ENCODE results near the gene SPATA3.

SPATA3 gene

DNA sequence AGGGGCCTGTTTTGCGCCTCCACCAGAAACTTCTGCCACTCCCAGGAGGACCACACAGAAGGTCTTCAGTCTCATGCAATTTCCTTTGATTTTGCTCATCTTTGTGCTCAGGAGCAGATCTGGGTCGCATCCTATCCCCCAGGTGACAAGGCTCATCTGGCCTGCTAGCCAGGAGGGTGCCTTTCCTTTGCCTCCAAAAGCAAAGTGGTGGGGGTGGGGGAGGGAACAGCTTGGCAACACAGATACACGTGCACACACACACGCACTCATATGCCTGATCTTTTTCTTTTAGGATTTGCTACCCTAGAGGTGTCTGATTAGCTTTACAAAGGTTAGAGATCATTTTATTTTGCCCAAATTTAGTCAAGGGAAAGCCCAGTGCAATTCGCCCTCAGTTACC lies 13.8 kb upstream of the SPATA3 start:
- Mint-ChIP-seq H3K4me1 (peaks cover 62% of the 10 kb centered on the region), H3K36me3 (no peaks in the 10 kb centered on the region), H3K4me3 (no peak overlapping the region), H3K27me3 (peaks cover 7% of the 10 kb centered on the region), H3K9me3 (no peaks in the 10 kb centered on the region), H3K27ac (peak overlapping the region; percentile 93)
- no peak for ATAC-seq

DNA sequence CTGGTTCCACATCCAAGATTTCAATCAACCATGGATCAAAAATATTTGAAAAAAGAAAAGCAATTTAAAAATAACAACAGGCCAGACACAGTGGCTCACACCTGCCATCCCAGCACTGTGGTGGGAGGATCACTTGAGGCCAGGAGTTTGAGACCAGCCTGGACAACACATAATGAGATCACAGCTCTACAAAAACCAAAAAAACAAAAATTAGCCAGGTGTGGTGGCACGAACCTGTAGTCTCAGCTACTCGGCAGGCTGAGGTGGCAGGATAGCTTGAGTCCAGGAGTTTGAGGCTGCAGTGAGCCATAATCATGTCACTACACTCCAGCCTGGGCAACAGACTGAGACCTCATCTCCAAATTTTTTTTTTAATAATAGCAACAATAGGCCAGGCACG lies 13.4 kb upstream of the SPATA3 start:
- H3K36me3 Mint-ChIP-seq = no peaks in the 10 kb centered on the region
- H3K9me3 Mint-ChIP-seq = no peaks in the 10 kb centered on the region
- no peak for ATAC-seq
- H3K4me1 Mint-ChIP-seq = peaks cover 62% of the 10 kb centered on the region
- no peak overlapping the region for H3K4me3 Mint-ChIP-seq
- peaks cover 3% of the 10 kb centered on the region for H3K27me3 Mint-ChIP-seq
- H3K27ac Mint-ChIP-seq = peak overlapping the region; percentile 93

DNA sequence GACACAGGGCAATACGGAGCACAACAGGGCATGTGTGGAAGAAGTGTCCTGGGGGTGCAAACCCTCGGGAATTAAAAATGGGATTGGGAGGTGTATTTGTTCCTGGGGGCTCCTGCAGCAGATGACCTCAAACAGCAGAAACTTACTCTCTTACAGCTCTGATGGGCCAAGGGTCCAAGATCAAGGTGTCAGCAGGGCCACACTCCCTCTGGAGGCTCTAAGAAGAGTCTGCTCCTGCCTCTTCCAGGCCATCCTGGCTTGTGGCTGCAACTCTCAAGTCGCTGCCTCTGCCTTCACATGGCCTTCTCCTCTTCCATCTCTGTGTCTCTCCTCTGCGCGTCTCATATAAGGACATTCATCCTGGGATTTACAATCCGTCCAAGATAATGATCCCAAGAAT lies 12.4 kb upstream of the SPATA3 start:
- Mint-ChIP-seq H3K4me3 (no peak overlapping the region), H3K27ac (peak overlapping the region; percentile 93), H3K9me3 (no peaks in the 10 kb centered on the region), H3K27me3 (no peaks in the 10 kb centered on the region), H3K4me1 (peaks cover 60% of the 10 kb centered on the region), H3K36me3 (no peaks in the 10 kb centered on the region)
- no peak for ATAC-seq

DNA sequence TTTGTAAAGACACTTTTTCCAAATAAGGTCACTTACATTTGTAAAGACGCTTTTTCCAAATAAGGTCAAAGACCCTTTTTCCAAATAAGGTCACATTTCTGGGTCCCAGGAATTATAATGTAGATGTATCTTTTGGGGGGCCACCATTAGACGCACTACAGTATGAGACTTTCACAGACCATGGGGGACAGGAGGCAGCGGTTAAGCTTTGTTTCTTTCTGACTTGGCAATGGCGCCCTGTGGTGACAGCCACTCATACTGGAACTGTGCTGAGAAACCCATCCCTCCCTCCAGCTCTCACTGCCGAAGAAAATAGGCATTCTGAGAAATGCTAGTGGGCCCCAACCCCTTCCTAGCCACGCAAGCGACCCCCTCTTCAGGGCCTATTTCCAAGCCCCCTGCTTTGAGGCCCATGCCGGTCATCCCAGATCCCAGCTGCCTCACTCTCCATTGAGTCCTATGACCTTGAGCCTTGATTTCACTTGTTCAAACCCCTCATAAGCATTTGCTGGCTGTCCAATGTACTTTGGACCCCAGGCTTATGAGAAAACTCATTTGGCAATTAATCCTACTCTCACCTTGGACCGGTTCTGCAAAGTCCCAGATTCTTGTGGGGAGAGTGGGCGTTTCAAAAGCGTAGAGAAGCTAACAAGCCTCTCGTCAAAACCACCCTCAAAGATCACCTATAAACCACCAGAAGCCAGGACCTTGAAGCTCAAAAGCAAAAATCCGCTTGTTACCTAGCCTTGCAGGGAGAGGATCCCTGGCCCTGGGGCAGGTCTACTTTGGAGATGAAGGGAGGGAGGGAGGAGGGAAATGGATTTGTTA lies 11.3 kb upstream of the SPATA3 start:
- H3K36me3 Mint-ChIP-seq = no peaks in the 10 kb centered on the region
- no peaks in the 10 kb centered on the region for H3K9me3 Mint-ChIP-seq
- peaks cover 60% of the 10 kb centered on the region for H3K4me1 Mint-ChIP-seq
- H3K27me3 Mint-ChIP-seq = no peaks in the 10 kb centered on the region
- H3K4me3 Mint-ChIP-seq = peak overlapping the region; percentile 54
- peak; percentile 89 for ATAC-seq
- H3K27ac Mint-ChIP-seq = peak overlapping the region; percentile 93

DNA sequence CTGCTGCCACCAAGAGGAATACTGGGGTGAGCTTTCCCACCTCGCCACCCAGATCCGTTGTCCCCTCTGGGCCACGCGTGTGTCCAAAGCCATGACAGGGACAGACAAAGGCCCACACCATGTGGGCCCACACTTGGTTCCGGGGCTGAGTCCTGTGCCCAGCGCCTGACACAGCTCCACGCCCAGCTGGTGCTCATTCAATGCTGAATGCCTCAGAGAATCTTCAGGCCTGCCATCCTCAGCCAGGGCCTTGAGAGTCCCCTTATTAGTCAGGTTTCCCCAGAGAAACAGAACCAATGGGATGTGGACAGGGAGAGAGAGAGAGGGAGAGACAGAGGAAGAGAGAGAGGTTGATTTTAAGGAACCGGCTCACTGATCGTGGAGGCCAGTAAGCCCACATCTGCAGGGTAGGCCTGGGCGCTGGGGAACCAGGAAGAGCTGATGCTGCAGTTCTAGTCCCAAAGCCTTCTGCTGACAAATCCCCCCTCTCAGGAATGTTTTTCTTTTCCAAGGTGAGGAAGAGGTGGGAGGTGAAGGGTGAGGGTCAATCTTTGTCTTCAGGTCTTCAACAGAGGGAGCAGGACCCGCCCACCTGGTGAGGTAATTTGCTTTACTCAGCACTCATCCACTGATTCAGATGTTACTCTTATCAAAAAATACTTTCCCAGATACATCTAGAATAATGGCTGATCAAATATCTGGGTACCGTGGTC lies 10.2 kb upstream of the SPATA3 start:
- H3K9me3 Mint-ChIP-seq = no peaks in the 10 kb centered on the region
- H3K4me1 Mint-ChIP-seq = peaks cover 53% of the 10 kb centered on the region

DNA sequence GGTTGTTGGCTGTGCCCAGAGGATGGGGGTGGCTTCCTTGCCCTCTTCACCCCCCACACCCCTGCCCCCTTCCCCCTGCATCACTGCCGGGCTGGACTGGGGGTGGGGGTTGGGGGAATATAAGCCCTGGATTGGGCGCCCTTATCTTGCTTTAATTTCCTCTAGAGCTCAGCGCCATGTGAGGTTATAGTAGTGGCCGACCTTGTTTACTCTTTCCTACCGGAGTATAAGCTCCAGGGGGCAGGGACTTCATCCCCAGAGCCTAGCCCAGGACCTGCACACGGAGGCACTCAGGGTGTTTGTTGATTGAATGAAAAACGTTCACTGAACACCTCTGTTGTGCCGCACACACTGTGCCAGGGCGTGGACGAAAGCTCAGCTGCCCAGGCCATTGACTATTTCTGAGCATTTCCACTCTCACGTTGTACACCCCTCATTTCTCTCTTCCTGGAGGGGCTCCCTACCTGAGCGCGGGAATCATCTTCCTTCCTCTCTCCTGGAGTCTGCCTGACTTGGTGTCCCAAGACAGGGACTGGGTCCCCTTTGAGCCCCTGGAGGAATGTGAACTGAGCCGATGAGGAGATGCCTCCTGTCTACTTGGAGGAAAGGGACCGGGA lies 9.3 kb upstream of the SPATA3 start:
- no peaks in the 10 kb centered on the region for H3K36me3 Mint-ChIP-seq
- H3K9me3 Mint-ChIP-seq = no peaks in the 10 kb centered on the region
- H3K4me1 Mint-ChIP-seq = peaks cover 48% of the 10 kb centered on the region
- H3K27ac Mint-ChIP-seq = peak overlapping the region; percentile 93
- H3K27me3 Mint-ChIP-seq = peaks cover 4% of the 10 kb centered on the region
- peak overlapping the region; percentile 70 for H3K4me3 Mint-ChIP-seq
- no peak for ATAC-seq

More for the DNA sequence above, 10.2 kb upstream of the SPATA3 start:
- no peaks in the 10 kb centered on the region for H3K27me3 Mint-ChIP-seq
- ATAC-seq = no peak
- H3K36me3 Mint-ChIP-seq = no peaks in the 10 kb centered on the region
- H3K4me3 Mint-ChIP-seq = peak overlapping the region; percentile 38
- peak overlapping the region; percentile 93 for H3K27ac Mint-ChIP-seq

DNA sequence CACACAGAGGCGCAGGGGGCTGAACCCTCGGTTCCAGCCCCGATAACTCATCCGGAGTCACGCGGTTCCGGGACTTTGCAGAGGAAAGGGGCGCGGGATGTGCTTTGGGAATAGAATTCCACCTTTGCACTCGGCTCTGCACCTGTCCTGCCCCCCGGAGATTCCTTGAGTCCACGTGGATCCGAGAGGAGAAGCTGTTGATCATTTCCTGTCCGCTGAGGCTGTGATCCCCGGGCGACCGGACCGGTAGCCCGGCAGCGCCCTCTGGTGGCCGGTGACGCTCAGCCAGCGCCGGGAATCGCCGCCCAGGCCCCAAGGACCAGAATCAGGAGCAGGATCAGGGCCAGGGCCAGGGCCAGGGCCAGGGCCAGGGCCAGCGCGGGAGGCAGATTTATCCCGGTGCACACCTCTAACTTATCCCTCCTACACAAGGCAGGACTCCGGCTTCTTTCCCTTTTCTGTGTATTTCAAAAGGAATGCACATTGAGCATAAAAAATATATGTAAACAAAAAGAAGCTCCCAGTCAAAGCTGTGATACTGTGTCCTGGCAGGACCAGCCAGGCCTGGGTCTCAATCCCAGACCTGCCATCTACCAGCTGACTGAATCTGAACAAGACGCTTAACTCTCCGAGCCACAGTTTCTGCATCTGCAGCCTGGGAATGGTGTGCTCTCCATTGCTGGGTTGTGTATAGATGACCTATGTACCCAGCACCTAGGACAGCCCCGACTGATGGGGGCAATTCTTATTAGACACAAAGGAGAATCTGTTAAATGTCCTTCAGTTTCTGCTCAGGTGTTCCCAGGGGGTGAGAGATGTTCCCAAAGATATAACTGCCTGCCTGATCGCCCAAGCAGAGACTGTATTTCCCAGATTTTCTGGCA lies 8.5 kb upstream of the SPATA3 start:
- no peaks in the 10 kb centered on the region for H3K9me3 Mint-ChIP-seq
- peak overlapping the region; percentile 93 for H3K27ac Mint-ChIP-seq
- peak; percentile 62 for ATAC-seq
- H3K4me1 Mint-ChIP-seq = peaks cover 40% of the 10 kb centered on the region
- peak overlapping the region; percentile 70 for H3K4me3 Mint-ChIP-seq
- H3K36me3 Mint-ChIP-seq = no peaks in the 10 kb centered on the region
- H3K27me3 Mint-ChIP-seq = peaks cover 12% of the 10 kb centered on the region

DNA sequence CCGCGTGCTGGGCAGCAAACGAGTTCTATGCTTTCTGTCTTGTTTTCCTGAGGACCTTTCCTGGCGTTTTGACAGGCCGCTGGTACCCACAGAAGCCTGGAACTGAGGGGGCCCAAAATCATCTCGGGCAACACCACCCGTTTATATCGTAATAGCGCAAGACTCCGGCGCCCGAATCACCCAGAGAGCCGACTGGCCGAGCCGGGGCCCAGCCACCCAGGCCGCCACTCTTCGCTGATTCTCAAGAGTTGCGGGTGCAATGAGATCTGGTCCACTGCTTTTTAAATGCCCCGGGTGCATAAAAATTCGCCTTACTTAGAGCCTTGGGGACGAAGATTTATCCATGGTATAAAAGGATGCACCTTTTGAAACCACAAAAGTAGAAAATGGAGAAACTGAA lies 6.2 kb upstream of the SPATA3 start:
- H3K4me3 Mint-ChIP-seq = no peak overlapping the region
- H3K27ac Mint-ChIP-seq = no peak overlapping the region
- peaks cover 28% of the 10 kb centered on the region for H3K4me1 Mint-ChIP-seq
- no peak for ATAC-seq
- no peaks in the 10 kb centered on the region for H3K9me3 Mint-ChIP-seq
- H3K36me3 Mint-ChIP-seq = no peaks in the 10 kb centered on the region
- peaks cover 34% of the 10 kb centered on the region for H3K27me3 Mint-ChIP-seq

DNA sequence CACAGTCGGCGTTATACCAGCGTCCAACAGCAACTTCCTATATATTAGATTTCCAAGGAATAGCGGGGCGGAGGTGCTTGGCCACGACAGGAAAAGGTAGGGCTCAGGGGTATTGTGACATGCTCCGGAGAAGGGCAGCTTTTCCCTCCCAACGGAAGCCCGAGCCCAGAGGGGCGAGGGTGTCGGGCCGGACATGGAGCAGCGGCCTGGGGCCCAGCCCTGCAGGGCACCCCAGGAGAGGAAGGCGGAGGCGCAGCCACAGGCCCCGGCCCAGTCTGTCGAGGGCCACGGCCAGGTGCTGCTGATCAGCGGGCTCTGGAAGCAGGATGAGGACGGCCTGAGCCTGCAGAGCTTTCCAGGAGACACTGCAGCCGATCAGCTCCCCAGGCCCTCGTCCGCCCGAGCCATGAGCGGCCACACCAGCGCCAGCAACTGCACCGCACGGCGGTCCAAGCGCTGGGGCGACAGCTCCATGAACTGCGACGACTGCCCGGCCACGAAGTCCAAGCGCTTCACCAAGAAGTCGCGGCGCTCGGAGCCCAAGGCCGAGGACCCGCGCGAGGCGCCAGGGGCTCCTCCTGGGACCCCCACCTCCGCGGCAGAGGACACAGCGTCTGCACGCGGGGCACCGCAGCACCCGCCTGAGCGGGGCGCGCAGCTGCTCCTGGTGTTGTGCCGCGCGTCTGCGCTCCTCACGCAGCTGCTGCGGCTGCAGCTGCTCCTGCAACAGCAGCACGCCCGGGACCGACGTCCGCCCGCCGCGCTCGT lies 5.6 kb upstream of the SPATA3 start:
- ATAC-seq = no peak
- no peak overlapping the region for H3K4me3 Mint-ChIP-seq
- H3K27me3 Mint-ChIP-seq = peaks cover 40% of the 10 kb centered on the region
- H3K36me3 Mint-ChIP-seq = no peaks in the 10 kb centered on the region
- H3K4me1 Mint-ChIP-seq = peaks cover 22% of the 10 kb centered on the region
- H3K9me3 Mint-ChIP-seq = no peaks in the 10 kb centered on the region
- H3K27ac Mint-ChIP-seq = no peak overlapping the region

DNA sequence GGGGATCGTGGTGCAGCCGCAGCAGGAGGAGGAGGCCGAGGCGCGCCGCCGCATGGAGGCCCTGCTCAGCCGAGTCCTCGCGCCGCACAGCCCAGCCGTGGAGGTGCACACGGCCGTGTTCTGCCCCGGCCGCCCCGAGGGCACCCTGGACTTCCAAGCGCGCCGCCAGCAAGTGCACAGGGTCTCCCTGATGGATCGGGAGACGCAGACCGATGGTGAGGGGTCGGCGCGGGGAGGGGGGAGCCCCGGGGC lies 5.1 kb upstream of the SPATA3 start:
- Mint-ChIP-seq H3K27me3 (peaks cover 45% of the 10 kb centered on the region), H3K27ac (no peak overlapping the region), H3K4me3 (no peak overlapping the region), H3K4me1 (peaks cover 17% of the 10 kb centered on the region), H3K9me3 (no peaks in the 10 kb centered on the region), H3K36me3 (no peaks in the 10 kb centered on the region)
- no peak for ATAC-seq

DNA sequence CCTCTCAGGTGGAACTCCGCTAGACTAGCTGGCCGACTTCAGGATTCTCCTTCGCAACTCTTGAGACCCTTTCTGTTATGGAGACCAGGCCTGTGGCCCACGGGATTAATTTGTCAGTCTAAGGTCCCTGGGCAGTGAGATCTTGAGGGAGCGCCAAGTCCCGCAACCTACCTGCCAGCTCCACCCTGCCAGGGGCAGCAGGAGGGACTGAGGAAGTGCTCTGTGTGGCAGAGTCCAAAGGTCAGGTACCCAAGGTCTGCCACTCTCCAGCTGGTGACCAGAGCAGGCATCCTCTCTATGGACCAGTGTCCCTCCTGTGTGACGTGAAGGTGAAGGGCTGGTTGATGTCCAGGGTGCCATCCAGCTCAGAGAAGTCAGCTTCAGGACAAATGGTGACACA lies 4.3 kb upstream of the SPATA3 start:
- ATAC-seq = no peak
- H3K9me3 Mint-ChIP-seq = no peaks in the 10 kb centered on the region
- no peaks in the 10 kb centered on the region for H3K36me3 Mint-ChIP-seq
- H3K27ac Mint-ChIP-seq = no peak overlapping the region
- peaks cover 9% of the 10 kb centered on the region for H3K4me1 Mint-ChIP-seq
- peaks cover 53% of the 10 kb centered on the region for H3K27me3 Mint-ChIP-seq
- H3K4me3 Mint-ChIP-seq = no peak overlapping the region

DNA sequence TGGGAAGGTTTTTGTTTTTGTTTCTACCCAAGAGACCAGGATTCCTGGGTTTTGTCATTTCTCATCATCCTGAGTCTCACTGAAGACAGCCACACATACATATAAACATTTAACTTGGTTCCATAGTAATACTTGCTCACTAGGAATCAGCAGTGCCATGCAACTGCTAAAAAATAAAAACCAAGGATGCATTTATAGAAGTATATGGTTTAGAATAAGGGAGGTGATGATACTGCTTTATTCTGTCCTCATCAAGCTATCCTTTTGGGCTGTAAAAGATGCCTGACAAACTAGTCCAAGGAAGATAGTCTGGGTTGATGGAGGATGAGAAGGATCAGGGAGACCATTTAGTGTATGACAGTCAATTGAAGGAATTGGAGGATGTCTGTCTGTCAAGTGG lies 740 bp downstream of the SPATA3 start:
- Mint-ChIP-seq H3K36me3 (no peaks in the 10 kb centered on the region), H3K4me1 (peaks cover 9% of the 10 kb centered on the region), H3K4me3 (no peak overlapping the region), H3K9me3 (peaks cover 7% of the 10 kb centered on the region), H3K27me3 (peaks cover 80% of the 10 kb centered on the region), H3K27ac (no peak overlapping the region)
- ATAC-seq = no peak

DNA sequence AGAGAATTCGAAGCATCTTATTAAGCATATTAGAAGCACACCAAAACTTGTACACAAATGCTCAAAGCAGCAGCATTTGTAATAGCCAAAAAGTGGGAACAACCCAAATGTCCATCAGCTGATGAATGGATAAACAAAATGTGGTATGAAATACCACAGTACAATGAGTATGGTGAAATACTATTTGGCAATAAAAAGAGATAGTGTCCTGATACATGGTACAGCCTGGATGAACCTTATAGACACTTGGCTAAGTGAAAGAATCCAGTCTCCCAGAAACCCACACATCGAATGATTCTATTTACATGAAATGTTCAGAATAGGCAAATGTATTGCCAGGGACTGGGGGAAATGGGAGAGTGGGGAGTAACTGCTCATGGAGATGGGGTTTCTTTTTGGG lies 3.0 kb downstream of the SPATA3 start:
- Mint-ChIP-seq H3K9me3 (peaks cover 7% of the 10 kb centered on the region), H3K27ac (no peak overlapping the region), H3K4me1 (peaks cover 9% of the 10 kb centered on the region), H3K4me3 (no peak overlapping the region), H3K27me3 (peaks cover 74% of the 10 kb centered on the region), H3K36me3 (no peaks in the 10 kb centered on the region)
- no peak for ATAC-seq

DNA sequence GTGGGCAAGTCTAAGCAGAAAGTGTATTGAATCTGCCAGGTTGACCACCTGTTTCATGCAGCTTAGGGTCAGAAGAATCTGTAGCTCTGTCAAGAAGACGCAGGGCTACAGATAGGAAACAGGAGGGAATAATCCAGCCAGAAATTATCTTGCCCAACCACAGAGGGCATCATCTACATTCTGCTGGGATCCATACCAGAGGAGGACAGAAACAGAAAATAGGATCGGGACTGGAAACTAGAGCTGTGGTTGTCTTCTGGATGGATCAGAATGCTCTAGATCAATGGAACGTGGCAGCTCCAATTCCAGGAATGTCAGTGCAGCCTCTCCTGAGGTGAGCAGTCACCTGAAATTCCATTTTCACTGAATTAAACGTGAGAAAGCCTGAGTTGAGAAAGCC lies 3.6 kb downstream of the SPATA3 start:
- Mint-ChIP-seq H3K4me3 (no peak overlapping the region), H3K36me3 (no peaks in the 10 kb centered on the region), H3K4me1 (peaks cover 9% of the 10 kb centered on the region), H3K9me3 (peaks cover 7% of the 10 kb centered on the region), H3K27me3 (peaks cover 68% of the 10 kb centered on the region), H3K27ac (no peak overlapping the region)
- no peak for ATAC-seq

Data from stimulated activated memory B cell treated with anti-CD40 and anti-IgM and Interleukin-4, amounts not matched to agents 10 μg/mL and 1 μg/mL and 100 μg/mL, for 72 hours (primary cell).